ENCODE data around the gene CHURC1.

CHURC1 gene

GRCh38 chr14:64939817-64940190 is 25.5 kb downstream of the CHURC1 start:
- DNase-seq, result no peak

GRCh38 chr14:64940336-64940910 is 26.2 kb downstream of the CHURC1 start:
- no peak for DNase-seq

DNA sequence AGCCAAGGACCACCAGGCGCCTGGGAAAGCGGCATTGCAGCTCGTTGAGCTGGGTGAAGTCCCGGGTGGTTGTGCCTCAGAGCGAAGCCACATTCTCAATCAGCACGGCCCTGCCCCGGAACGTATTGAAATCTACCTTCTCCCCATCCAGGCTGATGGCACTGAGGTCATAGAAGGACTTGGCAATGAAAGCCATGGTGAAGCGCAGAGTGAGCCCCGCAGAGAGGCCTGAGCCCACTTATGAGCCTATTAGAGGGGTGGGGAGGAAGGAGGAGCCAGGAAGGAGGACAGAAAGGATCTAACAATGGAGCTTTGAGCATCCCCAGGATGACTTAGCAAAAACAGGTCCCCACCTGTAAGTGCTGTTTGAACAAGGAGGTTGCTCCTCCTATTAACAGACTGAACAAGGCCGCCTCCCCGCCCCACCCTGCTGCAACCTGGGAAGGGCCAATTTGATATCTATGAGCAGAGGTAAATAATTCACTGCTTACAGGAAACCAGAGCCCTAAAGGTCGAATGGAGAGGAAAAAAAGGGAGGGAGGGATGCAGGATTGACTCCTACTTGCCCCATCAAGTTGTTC is 28.4 kb downstream of the CHURC1 start, which contains the start of gene GPX2:
GPX2 (minus strand) TSS at position 215 of the 581 bp plus-strand sequence; CDS start at position 196, 19 bp downstream.
- DNase-seq, result no peak

GRCh38 chr14:64943556-64943955 is 29.3 kb downstream of the CHURC1 start:
- no peak for DNase-seq

GRCh38 chr14:64944041-64944440 is 29.8 kb downstream of the CHURC1 start:
- DNase-seq, result no peak

DNA sequence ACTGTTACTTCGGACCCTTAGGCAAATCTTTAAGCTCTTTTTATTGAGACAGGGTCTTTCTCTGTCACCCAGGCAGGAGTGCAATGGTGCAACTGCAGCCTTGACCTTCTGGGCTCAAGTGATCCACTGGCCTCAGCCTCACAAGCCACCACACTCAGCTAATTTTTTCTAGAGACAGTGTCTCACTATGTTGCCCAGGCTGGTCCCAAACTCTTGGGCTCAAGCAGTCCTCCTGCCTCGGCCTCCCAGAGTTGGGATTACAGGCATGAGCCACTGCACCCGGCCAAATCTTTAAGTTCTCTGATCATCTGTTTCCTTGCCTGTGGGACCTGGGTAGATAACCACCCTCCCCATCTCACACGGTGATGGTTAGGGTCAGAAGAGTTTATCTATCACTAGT is 30.6 kb downstream of the CHURC1 start:
- no peak for DNase-seq

DNA sequence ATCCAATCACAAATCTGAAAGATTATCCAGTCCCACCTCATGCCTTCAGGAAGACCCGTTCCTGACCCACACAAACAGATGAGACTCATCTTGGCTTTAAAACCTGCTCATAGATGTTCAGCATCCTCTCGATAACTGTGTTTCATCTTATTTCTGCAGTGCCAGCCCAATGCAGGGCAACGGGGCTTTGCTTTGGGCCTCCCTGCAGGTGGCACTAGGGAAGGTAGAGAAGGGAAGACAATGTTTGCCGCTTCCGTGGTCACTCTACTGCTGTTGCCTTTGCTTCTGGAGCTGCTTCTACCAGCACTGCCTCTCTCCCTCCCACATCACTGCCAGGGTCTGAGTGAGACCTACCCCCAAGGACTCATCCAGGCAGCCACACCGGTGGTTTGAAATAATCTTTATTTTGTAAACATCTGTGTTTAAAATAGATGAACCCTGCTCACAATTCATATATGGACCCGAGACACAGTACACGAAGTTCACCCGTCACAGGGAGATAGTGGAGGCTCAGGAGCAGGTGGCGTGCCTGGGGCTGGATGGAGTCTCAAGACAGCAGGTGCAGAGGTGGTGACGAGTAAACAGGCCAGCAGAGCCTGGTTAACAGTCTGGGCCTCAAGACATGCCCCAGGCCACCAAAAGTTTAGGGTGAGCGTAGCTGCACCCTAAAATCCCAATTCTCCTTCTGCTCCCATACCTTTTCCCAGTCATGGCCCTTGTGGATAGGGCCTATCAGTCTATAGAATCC is 31.4 kb downstream of the CHURC1 start:
- DNase-seq, result no peak

- DNase-seq, result no peak
Observed at GRCh38 chr14:64946310-64947045, 32.2 kb downstream of the CHURC1 start.

- DNase-seq, result no peak
Observed at GRCh38 chr14:64947710-64948611, 33.7 kb downstream of the CHURC1 start.

DNA sequence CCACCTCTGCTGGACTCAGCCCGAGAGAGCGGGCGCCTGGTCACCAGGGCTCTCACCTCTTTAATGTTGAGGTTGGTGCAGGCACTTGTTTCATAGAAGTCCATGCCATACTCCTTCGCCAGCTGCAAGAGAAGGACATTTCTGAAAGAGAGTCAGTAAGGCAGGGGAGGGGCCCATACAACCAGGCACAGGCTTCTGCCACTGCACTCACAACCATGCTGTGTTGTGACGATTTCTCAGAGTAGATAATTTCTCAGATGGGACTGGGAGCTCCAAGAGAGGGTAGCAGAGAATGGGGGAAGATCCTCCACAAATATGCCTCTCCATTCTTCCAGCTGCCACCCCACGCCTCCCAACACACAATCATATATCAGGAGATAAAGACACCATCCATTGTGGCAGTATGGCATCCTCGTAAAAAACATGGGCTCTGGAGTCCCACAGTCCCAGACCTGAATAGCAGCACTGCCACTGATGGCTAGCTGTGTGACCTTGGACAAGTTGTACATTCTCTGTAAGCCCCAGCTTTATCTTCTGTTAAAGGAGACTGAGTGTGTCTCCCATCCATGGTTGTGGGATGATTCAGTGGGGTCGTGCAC is 34.5 kb downstream of the CHURC1 start:
- DNase-seq, result no peak

GRCh38 chr14:64950889-64951288 is 36.6 kb downstream of the CHURC1 start:
- no peak for DNase-seq

- no peak for DNase-seq
Observed at GRCh38 chr14:64951291-64951690, 37.0 kb downstream of the CHURC1 start.

GRCh38 chr14:64951724-64952123 is 37.5 kb downstream of the CHURC1 start:
- DNase-seq, result no peak

DNA sequence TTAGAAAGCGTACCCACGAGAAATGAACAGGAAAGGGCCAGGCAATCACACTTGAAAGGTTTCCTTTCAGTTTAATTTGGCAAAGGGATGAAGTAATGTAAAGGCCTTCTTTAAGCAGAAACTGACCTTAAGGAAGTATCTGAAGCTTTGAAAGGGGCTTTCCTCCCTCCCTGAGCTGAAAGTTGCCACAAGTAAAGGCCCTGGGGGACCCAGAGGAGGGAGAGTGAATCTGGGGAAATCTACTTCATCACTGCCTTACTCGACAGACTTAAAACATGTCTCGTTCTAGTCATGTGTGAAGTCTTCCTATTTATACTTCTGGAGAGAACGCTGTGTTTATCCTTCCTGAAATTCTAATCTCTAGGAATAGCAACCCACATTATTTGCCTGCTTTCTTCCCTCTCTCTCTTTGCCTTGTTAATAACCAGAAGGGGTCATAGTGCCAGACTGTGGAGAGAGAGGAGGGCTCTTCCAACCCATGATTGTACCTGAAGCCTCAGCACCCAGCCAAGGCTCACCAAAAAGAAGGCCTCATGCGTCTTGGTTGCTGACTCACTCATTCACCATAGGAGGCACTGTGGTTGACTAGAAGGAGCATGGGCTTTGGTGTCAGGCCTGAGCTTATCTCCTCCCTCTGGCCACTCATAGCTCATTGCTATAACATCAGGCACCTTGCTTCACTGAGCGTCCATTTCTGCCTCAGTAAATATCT is 38.5 kb downstream of the CHURC1 start:
- no peak for DNase-seq

DNA sequence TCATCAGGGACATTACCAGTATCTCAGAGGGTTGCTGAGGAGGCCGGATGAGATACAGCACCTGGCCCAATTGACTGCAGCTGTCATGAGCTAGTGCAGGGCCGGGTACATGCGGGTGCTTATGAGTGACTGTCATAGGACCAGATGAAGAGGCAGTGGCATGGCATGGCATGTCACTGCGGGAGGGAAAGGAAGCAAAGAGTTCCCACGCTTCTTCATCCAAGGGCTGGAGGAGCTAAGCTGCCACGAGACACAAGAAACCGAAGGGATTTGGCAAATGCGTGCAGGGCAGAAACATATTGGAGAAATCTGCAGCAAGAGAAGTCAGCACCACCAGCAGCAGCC is 39.0 kb downstream of the CHURC1 start:
- no peak for DNase-seq

DNA sequence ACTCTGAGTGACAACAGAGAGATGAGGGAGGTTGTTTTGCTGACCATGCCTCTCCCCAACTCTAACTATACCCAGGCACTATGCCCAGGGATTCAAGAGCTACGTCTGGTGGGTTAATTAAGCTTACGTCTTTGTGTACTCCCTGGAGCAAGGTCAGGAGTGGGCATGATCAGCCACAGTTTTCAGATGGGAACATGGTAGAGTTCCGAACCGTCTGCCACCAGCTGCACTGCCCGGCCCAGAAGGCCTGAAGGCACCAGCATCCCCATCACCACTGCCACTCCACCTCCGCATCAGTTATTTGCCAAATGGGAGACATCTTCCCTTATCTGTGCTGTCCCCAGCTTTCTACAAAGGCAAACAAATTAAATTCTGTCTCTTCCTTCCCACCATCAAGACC is 39.4 kb downstream of the CHURC1 start:
- no peak for DNase-seq

DNA sequence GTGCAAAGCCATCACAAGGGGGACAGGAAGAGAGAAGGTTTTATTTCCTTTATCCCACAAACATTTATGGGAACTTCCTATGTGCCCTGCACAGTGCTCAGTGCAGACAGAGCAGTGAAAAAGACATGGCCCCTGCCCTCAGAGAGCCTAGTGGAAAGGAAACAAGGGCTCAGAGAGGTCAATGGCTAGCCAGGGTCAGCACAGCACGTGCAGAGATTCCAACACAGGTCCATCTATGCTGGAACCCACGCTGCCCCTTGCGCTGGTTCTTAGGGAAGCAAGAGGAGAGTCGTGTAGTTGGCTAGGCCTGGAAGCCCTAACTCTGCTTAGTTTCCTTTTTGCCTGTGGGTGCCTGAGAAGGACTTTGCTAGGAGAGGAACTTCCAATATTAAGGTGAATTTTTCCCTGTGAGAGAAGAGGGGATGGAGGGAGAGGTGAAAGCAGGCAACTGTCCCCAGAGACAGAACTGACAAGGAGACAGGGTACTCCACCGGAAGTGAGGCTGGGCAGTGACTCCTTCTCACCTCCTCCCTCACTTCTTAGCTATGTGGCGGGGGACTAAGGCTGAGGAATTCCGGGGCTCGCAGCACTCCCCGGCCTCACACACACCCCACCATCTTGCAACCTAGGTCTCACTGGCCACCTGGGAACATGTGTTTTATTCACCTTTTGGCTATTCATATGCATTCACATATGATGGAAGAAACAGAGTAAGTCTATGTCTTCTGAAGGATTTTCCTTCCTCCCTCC is 40.4 kb downstream of the CHURC1 start:
- no peak for DNase-seq

DNA sequence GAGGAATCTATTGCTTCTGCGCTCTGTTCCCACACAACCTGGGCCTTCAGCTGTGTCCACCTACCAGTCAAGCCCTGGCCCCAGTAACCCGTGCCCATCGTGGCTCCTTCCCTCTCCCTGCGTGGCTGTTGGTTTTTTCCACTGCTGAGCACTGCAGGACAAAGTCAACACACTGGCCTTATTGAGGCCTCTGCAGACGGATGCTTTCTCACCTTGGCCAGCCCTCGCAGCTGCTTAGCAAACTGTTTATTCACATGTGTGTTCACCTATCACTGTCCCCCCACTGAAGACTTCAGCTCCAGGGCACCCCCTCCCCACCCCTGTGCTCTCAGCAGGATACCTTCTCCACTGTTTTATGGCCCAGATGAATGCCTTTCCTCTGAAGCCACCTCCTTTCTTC is 41.0 kb downstream of the CHURC1 start:
- DNase-seq, result no peak

GRCh38 chr14:64956697-64957406 is 42.6 kb downstream of the CHURC1 start:
- no peak for DNase-seq

GRCh38 chr14:64958201-64958600 is 43.9 kb downstream of the CHURC1 start:
- DNase-seq, result no peak

Data from activated gamma-delta T cell treated with Interleukin-2 at 50 U/mL for 16 hours (primary cell).